ENCODE measurements around the gene UST. TPM values are rescaled to one million over a fixed set of nuclear protein-coding genes. Genes with fewer than 3 reads are reported as not detected.

Gene UST
- total and polyA plus RNA-seq, 9 of the 15 experiments (the other 6 are each of a cell fraction or from before 2014, with no cell fraction given), result 0.04 to 0.10 TPM; not detected in 7

DNA sequence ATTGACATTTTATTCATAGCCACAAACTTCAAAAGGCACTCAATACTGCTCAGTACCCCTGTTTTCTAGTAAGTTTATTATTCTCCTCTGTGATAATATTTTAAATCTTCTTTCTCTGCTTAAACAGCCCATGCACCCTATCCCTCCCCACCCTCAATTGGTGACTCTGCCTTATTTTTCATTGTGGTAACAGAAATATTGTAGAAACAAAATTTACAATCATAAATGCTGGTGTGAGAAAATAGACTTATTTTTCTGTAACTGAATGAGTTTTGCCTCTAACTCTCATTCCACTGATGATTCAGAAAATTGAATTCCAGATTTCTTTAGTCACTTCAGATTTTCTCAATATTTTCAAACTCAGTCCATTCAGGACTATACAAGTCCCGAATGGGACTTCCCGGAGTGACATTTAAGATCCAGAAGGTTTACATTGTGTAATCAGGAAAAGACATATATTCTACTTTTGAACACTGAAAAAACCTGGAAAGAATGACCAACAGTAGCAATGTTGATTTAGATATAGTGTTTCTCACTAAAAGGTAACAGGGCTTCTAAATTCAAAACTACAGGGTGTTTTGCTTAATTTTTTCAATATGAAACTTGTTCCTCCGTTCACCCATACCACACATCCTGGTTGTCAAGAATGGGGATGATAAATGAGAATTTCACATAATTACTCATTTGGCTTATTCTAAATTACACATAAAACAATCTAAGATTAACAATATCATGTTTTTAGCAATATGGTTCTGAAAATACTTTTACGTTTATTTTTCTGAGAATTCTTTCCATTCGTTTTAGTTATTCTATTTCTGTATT is 34.8 kb upstream of the UST start:
- TF ChIP-seq SAFB2 (IDR thresholded peaks at IDR 0.05; ENCODE audit: borderline replicate concordance, low read depth, low read length, severe bottlenecking) (no peak), ZNF175 (CRISPR knock-in tag; IDR thresholded peaks at IDR 0.05; ENCODE audit: low read depth) (no peak), ZNF584 (CRISPR knock-in tag; IDR thresholded peaks at IDR 0.05; ENCODE audit: low read depth) (no peak), ZNF347 (CRISPR knock-in tag; IDR thresholded peaks at IDR 0.05; ENCODE audit: low read depth) (no peak), BACH1 (tag; IDR thresholded peaks at IDR 0.05) (no peak), DNMT1 (IDR thresholded peaks at IDR 0.05) (no peak), ZNF197 (CRISPR knock-in tag; IDR thresholded peaks at IDR 0.05; ENCODE audit: low read depth) (no peak)
- TF ChIP-seq, protein P1, sequence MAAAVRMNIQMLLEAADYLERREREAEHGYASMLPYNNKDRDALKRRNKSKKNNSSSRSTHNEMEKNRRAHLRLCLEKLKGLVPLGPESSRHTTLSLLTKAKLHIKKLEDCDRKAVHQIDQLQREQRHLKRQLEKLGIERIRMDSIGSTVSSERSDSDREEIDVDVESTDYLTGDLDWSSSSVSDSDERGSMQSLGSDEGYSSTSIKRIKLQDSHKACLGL (CRISPR knock-in tag; IDR thresholded peaks at IDR 0.05; ENCODE audit: borderline replicate concordance, poor library complexity, severe bottlenecking), result no peak
- TF ChIP-seq, protein P2, sequence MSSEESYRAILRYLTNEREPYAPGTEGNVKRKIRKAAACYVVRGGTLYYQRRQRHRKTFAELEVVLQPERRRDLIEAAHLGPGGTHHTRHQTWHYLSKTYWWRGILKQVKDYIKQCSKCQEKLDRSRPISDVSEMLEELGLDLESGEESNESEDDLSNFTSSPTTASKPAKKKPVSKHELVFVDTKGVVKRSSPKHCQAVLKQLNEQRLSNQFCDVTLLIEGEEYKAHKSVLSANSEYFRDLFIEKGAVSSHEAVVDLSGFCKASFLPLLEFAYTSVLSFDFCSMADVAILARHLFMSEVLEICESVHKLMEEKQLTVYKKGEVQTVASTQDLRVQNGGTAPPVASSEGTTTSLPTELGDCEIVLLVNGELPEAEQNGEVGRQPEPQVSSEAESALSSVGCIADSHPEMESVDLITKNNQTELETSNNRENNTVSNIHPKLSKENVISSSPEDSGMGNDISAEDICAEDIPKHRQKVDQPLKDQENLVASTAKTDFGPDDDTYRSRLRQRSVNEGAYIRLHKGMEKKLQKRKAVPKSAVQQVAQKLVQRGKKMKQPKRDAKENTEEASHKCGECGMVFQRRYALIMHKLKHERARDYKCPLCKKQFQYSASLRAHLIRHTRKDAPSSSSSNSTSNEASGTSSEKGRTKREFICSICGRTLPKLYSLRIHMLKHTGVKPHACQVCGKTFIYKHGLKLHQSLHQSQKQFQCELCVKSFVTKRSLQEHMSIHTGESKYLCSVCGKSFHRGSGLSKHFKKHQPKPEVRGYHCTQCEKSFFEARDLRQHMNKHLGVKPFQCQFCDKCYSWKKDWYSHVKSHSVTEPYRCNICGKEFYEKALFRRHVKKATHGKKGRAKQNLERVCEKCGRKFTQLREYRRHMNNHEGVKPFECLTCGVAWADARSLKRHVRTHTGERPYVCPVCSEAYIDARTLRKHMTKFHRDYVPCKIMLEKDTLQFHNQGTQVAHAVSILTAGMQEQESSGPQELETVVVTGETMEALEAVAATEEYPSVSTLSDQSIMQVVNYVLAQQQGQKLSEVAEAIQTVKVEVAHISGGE (CRISPR knock-in tag; IDR thresholded peaks at IDR 0.05), result no peak
- TF ChIP-seq, protein P3, sequence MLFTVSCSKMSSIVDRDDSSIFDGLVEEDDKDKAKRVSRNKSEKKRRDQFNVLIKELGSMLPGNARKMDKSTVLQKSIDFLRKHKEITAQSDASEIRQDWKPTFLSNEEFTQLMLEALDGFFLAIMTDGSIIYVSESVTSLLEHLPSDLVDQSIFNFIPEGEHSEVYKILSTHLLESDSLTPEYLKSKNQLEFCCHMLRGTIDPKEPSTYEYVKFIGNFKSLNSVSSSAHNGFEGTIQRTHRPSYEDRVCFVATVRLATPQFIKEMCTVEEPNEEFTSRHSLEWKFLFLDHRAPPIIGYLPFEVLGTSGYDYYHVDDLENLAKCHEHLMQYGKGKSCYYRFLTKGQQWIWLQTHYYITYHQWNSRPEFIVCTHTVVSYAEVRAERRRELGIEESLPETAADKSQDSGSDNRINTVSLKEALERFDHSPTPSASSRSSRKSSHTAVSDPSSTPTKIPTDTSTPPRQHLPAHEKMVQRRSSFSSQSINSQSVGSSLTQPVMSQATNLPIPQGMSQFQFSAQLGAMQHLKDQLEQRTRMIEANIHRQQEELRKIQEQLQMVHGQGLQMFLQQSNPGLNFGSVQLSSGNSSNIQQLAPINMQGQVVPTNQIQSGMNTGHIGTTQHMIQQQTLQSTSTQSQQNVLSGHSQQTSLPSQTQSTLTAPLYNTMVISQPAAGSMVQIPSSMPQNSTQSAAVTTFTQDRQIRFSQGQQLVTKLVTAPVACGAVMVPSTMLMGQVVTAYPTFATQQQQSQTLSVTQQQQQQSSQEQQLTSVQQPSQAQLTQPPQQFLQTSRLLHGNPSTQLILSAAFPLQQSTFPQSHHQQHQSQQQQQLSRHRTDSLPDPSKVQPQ (CRISPR knock-in tag; IDR thresholded peaks at IDR 0.05; ENCODE audit: borderline replicate concordance), result no peak
- TF ChIP-seq, protein P4, sequence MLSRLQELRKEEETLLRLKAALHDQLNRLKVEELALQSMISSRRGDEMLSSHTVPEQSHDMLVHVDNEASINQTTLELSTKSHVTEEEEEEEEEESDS (CRISPR knock-in tag; IDR thresholded peaks at IDR 0.05), result no peak
- intact Hi-C loops (cut with micrococcal nuclease), result no loop called here
- WGBS (ENCODE audit: insufficient coverage, low coverage, missing lambda C conversion rate), result 0% methylated on average over 5 of the region's 5 CpGs
- Histone ChIP-seq H2AFZ (ENCODE audit: low read depth, low read length) (no peak overlapping the region), H3K27me3 (ENCODE audit: control insufficient read depth in 2 of 2, insufficient read depth in 2 of 2, low read length in 2 of 2) (no peaks in the 10 kb centered on the region), H3K4me3 (no peak overlapping the region), H3K79me2 (ENCODE audit: control insufficient read depth, insufficient read depth, low read length) (no peaks in the 10 kb centered on the region), H3K4me1 (replicated peaks in 1 of 2; ENCODE audit: control insufficient read depth in 2 of 2, insufficient read depth in 2 of 2, low read length in 2 of 2) (no peaks in the 10 kb centered on the region), H3K9ac (ENCODE audit: insufficient read depth in 1 of 2, low read depth in 2 of 2, low read length in 2 of 2) (no peak overlapping the region), H3K9me1 (ENCODE audit: control insufficient read depth, insufficient read depth, low read length) (no peaks in the 10 kb centered on the region), H3K36me3 (ENCODE audit: control insufficient read depth, insufficient read depth, low read length) (no peaks in the 10 kb centered on the region), H3K9me3 (replicated peaks; ENCODE audit: control insufficient read depth, insufficient read depth, low read depth, low read length) (no peaks in the 10 kb centered on the region), H3K4me2 (ENCODE audit: insufficient read depth, low read length) (no peak overlapping the region), H4K20me1 (replicated peaks; ENCODE audit: control insufficient read depth, insufficient read depth, low read length) (no peaks in the 10 kb centered on the region), H3K27ac (ENCODE audit: extremely low read depth, low read depth, low read length) (no peak overlapping the region)
- ChIA-PET CTCF (ENCODE audit: low intra/inter-chr PET ratio) (no interaction called here), POLR2A (no interaction called here)
- DNase-seq (ENCODE audit: extremely low read depth in 1 of 4, low spot score in 3 of 4) (no peak), FAIRE-seq (no peak), ATAC-seq (no peak)
- BruUV-seq (replicated peaks), result no TSS peak
- in situ Hi-C loops (cut with MboI), result no loop called here
